Stimulated activated CD8-positive, alpha-beta memory T cell treated with anti-CD3 and anti-CD28 coated beads, Interleukin-12 subunit alpha, Interleukin-12 subunit beta, amount 100 ng/mL, for 24 hours (primary cell): ENCODE measurements around the gene ARHGAP8.

ENCODE experiments used
- DNase-seq: peaks from one replicate; pipeline ENCODE4 v3.0.0-alpha.2; 2020; ENCODE audit errors: extremely low read depth

ARHGAP8 gene

DNA sequence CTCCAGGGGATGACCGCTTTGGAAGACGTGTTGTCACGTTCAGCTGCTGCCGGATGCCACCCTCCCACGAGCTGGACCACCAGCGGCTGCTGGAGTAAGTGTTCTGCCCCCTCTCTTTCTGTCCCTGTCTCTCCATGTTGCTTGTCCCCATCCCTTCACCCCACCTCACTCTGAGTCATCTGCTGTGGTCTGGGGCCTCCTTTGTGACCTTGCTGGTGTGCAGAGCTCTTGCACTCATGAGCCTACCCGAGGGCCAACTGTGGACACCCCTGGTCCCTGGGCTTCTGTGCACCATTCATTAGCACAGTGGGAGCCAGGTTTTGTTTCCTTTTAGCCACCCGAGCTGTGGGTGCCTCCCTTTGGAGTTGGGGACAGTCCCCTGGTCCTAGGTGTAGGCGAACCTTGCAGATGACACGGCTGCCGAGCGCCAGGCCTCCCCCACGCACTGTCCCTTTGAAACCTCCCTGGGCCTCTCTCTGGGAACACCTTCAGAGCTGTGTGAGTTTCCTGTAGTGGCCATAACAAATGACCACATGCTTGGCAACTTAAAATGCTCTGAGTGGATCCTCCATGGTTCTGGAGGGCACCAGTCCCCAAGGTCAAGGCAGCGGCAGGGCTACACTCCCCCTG is 49.8 kb downstream of the ARHGAP8 start:
- DNase-seq = no peak

DNA sequence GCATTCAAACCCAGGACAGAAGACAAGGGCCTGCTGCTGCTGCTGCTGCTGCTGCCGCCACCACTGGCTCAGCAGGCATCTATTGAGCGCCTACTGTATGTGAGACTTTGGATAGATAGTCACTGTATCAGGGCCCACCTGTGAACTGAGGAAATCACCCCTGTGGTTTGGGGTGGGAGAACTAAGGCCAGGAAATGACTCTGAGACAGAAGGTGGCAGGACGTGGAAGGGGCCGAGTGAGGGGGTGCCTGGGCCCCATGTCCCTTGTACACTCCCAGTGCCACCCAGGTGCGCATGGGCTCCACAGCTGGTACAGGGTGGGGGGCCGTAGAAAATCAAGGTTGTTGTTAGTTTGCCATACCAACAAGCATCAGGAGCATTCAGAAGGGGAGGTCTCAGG is 50.6 kb downstream of the ARHGAP8 start:
- no peak for DNase-seq

DNA sequence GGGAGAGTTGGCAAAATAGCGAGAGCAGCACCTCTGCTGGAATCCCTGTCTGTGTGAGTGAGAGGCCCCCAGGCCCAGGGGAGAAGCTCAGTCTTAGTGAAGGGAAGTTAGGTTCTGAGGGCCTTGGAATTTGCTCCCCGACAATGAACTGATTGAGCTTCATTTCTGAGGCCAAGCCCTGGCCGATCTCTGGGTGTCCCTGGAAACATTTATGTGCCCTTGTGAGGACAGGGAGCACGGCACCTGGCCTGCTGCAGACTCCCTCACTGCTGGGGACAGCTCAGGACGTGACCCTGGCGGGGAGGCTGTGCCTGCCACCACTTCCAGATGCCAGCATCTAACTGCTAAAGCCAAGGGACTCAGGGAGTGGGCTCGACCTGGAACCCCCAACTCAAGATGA is 52.0 kb downstream of the ARHGAP8 start:
- DNase-seq = no peak

DNA sequence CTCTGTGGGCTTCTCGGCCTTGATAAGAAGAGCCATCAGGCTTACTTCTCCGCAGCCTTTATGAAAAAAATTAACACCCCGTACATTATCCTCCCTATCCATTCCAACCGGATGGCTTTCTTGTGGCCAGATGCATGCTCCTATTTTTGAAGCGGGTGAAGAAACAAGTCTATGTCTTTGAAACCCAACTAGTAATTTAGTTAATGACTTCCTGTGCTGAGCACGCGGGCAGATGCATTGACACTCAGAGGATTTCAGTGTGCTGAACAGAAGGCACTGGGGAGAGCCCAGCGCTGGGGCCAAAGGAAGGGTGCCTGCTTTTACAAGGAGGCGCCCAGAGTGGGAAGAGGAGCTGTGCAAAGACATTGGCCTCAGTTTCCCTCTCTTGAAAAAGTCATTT is 53.3 kb downstream of the ARHGAP8 start:
- DNase-seq = no peak

DNA sequence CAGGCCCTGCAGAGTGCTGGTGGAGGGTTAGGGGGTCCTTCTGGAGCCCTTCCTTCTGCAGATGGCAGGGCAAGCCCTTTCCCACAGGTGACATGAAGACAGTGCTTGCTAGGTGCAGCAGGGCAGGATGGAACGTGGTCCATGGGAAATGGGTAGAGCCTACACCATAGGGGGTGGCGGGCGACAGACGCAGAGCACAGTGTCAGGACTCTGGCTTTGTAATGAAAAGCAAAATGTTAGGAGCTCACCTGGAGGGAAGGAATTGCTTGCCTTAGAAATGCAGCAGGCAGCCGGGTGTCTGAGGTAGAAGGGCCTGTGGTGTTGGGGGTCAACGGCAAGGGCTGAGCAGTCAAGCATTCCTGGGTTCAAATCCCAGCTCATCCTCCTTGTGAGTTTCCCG is 54.9 kb downstream of the ARHGAP8 start:
- DNase-seq = no peak

DNA sequence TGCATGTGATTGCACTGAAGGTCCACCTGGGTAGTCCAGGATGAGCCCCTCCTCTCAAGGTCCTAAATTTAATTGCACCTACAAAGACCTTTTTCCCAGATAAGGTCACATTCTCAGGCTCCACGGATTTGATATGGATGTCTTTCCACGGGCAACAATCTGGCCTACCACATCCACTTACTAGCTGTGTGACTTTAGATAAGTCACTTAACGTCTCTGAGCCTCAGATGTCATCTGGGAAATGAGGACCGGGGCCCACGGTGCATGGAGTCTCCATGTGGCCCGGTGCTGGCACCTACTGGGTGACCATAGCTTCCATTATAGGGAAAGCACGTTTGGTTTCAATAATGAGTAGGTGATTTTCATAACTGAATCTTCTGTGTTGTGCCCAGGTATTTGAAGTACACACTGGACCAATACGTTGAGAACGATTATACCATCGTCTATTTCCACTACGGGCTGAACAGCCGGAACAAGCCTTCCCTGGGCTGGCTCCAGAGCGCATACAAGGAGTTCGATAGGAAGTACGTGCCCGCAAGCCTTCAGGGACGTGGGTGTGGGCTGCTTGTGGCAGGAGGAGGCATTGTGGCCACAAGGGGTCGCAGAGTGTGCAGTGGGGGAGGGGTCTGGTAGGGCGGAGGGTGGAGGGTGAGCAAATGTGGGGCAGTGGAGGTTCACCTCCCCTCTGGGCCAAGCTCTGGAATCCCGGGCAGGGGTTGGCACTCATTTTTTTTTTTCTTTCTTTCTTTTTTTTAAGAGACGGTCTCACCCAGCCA is 55.7 kb downstream of the ARHGAP8 start:
- no peak for DNase-seq

DNA sequence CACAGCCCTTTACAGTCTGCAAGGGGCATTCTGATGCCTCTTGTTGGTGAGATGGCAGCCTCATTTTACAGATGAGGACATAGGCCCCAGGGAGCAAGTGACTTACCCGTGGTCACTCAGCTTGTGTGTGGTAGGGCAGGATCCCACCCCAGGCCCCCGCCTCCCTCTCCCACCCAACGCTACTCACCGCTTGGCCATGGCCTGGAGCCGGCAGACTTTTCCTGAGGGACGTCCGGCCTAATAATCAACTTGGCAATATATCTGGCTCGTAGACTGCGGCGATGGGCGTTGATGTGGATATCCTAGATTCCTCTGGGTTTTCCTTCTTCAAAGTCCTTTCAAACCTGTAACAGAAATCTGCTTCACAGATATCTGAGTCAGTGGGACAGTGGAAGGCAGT is 57.1 kb downstream of the ARHGAP8 start:
- no peak for DNase-seq

DNA sequence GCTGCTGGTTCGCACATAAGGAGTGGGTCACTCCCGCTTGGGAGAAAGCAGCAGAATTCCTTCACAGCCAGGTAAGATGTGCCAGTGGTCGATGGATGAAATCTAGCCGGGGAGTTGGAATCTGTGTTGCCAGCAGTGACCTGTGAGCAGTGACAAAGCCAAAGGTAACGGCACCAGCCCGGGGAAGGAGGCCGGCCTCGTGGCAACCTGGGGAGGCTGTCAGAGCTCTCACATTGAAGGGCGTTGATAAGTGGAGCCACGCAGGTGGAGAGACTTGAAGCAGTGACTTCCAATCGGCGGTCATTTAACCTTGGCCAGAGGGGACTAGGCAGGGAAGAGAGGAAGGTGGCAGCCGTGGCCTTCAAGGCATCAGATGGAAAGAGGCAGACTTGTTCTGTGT is 58.8 kb downstream of the ARHGAP8 start:
- no peak for DNase-seq

DNA sequence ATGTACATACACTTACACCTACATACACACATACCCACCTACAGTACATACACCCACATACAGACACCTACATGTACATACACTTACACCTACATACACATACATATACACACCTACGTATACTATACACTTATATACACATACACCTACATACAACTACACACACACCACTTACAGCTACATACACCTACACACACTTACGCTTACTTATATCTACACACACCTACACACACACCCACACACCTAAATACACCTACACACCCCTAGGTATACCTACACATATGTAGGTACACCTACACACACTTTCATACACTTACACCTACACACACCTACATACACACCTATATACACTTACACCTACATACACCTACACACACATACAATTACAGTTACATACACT is 61.0 kb downstream of the ARHGAP8 start:
- DNase-seq = no peak

DNA sequence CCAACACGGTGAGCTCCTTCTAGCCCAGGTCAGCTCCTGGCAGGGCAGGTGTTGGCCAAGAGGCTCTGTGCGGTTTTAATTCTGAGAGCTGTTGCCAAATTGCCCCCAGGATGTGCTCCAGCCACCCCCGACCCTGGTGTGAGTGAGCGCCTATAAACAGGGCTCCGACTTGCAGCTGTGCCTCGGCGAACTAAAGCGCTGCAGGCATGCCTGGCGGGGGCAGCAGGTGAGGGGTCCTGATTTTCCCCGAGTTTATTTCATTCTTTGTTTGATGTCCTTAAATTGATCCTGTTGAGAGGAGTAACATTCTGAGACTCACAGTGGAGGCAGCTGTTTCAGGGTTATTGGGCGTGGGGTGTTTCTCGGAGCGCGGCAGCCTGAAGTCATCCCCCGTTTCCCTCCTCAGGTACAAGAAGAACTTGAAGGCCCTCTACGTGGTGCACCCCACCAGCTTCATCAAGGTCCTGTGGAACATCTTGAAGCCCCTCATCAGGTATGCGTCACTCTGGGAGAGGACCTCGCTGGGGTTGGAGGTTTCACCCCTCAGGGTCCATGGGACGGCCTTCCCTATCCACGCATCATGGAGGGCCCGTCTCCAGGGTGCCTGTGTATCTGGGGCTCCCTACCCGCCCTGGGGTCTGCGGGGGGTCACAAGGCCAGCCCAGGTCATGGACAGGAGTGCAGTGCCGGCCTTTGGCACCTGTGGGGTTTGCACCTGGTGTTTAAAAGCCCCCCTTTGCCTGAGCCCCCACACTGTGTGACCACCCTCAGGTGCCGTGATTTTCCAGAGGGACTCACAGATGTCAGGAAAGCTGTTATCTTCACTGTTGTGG is 62.1 kb downstream of the ARHGAP8 start:
- DNase-seq = no peak

DNA sequence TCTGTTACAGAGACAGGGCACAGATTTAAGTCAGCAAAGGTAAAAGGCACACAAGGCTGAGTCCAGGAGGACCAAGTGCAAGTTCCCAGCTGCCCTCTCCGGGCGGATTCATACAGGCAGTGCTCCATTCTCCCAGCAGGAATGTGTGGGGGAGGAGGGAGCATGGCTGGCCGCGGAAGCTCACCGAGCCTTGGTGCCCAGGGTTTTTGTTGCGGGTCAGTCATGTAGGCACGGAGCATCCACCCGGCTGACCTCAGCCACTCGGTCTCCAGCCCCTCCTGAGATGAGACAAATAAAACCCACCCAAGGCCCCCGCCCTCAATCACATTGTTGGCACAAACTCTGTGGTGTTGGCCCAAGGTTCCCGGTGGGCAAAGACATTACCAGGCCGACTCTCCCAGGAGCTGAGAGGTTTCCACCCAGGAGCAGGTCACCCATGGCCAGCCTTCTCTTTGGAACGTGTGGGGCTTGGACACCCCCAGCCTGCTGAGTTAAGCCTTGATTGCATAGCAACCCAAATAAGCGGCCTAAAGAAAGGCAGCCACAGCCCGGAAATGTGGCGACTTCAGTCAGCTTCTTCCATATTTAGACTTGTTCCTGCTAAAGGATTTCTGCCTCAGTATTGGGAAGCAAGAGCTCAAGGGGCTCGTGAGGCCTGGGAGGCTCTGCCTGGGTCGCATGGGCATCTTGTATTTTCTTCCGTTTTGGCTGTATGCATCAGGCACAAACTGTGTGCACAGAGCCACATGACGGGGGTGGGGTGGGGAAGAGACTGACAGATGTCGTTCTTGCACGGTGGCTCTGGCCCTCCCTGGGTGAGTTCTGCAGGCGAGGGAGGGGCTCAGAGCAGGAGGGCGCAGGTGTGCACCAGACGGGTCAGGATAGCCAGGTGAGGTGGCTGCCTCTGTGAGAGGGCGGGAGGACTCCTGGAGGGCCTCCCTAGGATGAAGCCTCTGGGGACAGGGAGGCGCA is 63.0 kb downstream of the ARHGAP8 start:
- DNase-seq = no peak

DNA sequence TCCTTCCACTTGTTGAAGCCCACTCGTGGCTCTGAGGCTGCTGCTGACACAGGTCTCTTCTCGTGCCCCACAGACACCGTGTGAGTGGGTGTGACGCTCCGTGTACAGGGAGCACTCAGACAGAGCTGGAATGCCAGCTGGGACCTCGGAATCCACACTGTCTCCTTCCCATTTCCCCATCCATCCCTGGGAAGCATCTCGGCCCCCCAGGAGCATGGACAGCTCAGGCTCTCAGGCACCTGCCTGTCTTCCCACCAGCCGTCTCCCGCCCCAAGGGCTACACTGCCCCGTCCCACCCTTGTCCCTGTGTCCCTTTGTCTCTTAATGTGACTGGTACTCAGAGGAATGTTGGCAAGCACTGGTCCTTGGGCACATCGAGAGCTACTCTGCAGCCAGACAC is 63.8 kb downstream of the ARHGAP8 start:
- DNase-seq = no peak

DNA sequence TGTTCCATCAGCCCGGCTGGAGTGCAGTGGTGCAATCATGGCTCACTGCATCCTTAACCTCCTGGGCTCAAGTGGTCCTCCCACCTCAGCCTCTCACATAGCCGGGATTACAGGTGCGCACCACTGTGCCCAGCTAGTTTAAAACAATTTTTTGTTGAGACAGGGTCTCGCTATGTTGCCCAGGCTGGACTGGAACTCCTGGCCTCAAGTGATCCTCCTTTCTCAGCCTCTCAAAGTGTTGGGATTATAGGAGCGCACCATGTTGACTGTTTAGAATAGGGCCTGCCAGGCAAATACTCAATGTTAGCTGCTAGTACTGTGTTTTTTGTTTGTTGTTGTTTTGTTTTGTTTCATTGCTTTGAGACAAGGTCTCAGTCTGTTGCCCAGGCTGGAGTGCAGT is 66.4 kb downstream of the ARHGAP8 start:
- DNase-seq = no peak

DNA sequence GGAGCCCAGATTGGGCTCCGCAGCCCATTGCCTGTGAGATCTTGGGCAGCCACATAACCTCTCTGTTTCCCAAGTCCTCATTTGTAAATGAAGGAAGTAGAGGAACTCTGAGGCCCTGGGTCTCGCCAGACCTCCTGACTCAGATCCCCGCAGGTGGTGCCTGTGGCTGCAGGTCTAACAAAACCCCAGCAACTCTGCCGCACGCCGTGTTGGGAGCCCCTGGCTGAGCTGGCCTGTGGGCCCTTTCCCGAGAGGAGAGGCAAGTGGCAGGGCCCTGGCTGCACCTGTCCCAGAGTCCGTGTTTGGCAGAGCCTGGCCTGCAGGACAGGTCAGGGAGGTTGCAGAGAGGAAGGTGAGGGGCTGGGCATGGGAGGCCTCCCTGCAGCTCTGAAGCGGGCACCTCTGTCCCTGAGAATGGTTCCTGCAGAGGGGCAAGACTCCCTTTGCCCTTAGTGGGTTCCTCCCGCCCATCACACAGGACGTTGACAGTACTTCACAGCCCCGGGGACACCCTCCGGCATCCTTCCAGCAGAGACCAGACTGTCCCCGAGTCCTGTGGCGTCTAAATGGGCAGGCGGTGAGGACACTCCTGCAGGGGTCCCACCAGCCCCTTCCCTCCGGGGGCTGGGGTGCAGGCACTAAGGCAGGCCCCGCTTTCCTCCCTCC is 67.7 kb downstream of the ARHGAP8 start:
- DNase-seq = no peak

DNA sequence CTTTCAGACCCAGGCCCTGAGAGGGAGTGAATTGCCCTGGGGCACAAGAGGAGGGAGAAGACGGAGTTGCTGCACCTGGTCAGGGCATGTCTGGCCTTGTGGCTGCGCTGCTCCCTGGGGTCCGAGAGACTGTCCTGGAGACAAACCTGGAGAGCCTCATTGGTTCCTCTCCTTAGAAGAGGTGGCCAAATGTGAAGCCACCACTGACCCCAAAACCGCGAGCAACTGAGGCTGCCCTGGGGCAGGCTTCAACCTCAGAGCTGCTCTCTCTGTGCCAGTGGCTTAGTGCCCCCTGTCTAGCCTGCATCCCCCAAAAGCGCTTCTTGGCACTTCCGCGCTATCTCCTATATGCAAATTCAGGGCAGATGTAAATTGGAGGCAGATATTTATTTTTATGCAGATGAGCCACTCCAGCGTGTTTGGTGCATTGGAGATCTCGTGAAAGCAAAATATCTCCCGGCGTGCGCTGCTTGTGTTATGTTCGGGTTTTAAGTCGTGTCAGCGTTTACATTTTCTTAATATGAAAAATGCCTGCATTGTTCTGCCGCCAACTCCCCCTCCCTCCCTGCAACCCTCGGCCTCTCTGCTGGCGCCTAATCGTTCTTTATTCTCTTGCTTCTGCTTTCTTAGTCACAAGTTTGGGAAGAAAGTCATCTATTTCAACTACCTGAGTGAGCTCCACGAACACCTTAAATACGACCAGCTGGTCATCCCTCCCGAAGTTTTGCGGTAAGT is 69.5 kb downstream of the ARHGAP8 start:
- no peak for DNase-seq

DNA sequence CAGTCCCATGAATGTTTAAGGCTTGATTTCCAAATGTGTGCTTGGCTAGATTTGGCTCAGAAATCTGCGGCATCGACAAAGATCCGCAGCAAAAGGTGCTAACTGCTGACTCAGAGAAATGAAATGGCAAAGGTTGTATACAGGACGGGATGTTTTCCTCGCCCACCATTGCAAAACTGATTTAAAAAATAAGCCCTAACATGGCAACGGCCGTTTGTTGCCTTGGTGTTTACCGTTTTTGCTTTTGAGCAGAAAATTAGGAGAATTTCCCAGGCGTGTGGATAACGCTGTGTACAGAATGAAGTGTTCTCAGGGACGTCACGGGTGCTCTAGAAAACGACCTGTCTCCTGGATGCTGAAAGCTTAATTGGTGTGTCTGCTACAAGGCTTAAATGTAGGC is 70.2 kb downstream of the ARHGAP8 start:
- no peak for DNase-seq

DNA sequence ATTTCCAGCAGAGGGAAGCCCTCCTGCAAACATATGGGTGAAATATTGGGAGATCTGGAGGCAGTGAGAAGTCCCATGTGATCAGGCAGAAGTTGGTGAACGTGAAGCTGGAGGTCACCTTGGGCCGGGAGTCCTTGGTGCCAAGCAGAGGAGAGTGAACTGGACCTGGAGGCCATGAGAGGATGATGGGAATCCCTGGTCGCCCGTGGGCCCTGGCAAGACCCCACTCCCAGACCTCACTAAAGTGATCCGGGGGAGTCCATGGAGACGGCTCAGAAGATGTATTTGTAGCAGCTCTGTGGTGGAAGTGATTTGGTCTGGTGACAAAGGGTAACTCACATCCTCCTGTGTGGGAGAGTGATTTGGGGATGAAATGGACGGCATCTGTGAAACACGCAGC is 71.0 kb downstream of the ARHGAP8 start:
- DNase-seq = no peak

DNA sequence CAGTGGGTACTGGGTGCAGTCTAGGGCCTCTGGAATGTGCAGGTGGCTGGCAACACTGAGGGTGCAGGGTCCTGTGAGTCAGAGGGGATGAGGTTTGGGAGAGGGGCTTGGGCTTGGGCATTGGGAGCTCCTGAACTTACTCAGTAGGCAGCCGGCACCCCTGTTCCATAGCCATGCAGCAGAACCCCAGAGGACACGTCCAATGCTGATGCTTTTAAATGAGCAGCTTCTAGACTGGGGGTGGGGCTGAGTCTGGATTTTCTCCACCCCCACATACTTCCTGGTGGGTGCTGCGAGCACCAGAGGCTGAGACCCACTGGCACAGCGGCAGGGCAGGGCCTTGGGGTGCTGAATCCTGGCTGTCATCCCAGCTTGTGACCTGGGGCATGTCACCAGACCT is 71.4 kb downstream of the ARHGAP8 start:
- no peak for DNase-seq

DNA sequence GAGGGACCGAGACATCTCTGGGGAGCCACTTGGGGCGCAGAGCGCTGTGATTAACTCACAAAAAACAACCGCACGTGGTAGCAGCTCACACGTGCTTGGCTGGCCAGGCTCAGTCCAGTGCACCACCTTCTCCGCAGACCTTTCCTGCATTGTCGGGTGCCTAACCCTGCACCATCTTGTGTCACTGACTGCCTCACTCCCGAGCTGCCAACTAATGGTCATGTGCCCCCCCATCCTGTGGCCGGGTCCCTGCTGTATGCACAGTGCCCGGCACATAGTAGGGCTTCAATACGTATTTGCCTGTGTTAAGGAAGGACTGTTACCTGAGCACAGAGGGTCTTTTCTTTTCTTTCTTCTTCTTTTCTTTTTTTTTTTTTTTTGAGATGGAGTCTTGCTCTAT is 71.9 kb downstream of the ARHGAP8 start:
- no peak for DNase-seq
